Esophagus squamous epithelium (tissue), 4 donors: Measurements from ENCODE around the gene SLC38A11.
A peak's percentile ranks its signal among the peaks of the same experiment; 100 is the strongest.

Experiments
- POLR2A ChIP-seq, 4 donors: fragments of 450-650 bp; IDR thresholded peaks; one replicate each; pipeline ENCODE4 v1.6.1; 2017; ENCODE audit warnings: antibody characterized with exemption in 4 of 4, mild to moderate bottlenecking in 4 of 4, moderate library complexity in 3 of 4
- TF ChIP-seq, protein P1 (sequence below), 6 experiments: fragments of 450-650 bp in 4 of 6; fragments of 200-600 bp in 2 of 6; sonication (generic) in 2 of 6; IDR thresholded peaks; one replicate each; pipeline ENCODE4 v1.5.1; 2016 to 2019; ENCODE audit warnings: antibody characterized with exemption in 6 of 6, mild to moderate bottlenecking in 4 of 6, moderate library complexity in 4 of 6

DNA sequence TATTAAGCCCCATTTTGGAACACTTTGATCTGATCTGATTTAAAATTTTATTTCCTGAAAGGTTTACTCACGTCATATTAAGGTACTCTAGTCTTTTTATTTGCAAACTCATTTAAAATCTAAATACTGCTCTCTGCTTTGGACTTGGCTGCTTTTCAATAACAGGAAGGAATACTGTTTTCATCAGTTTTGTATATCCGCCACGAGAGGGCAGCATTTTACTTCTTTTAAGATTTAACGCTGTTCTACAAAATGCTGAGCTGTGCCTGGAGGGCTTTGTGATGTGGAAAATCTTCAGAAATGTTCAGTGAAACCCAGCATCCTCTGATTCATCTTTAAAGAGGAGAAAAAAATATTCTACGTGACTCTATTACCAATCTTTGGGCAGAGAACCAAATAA is 37.5 kb upstream of the SLC38A11 start:
- TF ChIP-seq POLR2A (IDR thresholded peaks at IDR 0.05), result no peak
- TF ChIP-seq, protein P1, sequence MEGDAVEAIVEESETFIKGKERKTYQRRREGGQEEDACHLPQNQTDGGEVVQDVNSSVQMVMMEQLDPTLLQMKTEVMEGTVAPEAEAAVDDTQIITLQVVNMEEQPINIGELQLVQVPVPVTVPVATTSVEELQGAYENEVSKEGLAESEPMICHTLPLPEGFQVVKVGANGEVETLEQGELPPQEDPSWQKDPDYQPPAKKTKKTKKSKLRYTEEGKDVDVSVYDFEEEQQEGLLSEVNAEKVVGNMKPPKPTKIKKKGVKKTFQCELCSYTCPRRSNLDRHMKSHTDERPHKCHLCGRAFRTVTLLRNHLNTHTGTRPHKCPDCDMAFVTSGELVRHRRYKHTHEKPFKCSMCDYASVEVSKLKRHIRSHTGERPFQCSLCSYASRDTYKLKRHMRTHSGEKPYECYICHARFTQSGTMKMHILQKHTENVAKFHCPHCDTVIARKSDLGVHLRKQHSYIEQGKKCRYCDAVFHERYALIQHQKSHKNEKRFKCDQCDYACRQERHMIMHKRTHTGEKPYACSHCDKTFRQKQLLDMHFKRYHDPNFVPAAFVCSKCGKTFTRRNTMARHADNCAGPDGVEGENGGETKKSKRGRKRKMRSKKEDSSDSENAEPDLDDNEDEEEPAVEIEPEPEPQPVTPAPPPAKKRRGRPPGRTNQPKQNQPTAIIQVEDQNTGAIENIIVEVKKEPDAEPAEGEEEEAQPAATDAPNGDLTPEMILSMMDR (IDR thresholded peaks at IDR 0.05), result peak; percentile 26 to 64 (median 48)
